Activated naive CD4-positive, alpha-beta T cell treated with anti-CD3 and anti-CD28 coated beads, Interleukin-2, amount 50 U/mL, for 24 hours (primary cell): Measurements from ENCODE around the gene SORD.
"Not testable (repeated sequence)": the region's sequence is repeated elsewhere in the genome, so short reads cannot be mapped to it uniquely, and the experiment has no call there.

ENCODE experiments used
- H3K27ac Mint-ChIP-seq: one replicate; pipeline ENCODE4 v1.8.0; 2021; ENCODE audit warnings: mild to moderate bottlenecking, mixed read lengths
- H3K27me3 Mint-ChIP-seq: one replicate; pipeline ENCODE4 v1.8.0; 2021; ENCODE audit warnings: mixed read lengths
- H3K36me3 Mint-ChIP-seq: one replicate; pipeline ENCODE4 v1.8.0; 2021; ENCODE audit warnings: mixed read lengths
- H3K4me1 Mint-ChIP-seq: one replicate; pipeline ENCODE4 v1.8.0; 2021; ENCODE audit warnings: mixed read lengths
- H3K4me3 Mint-ChIP-seq: one replicate; pipeline ENCODE4 v1.8.0; 2021; ENCODE audit warnings: mild to moderate bottlenecking, mixed read lengths
- H3K9me3 Mint-ChIP-seq: one replicate; pipeline ENCODE4 v1.8.0; 2021; ENCODE audit warnings: mixed read lengths

SORD gene

GRCh38 chr15:45079201-45079600, 56.2 kb downstream of the SORD start:
- H3K9me3 Mint-ChIP-seq, H3K4me1 Mint-ChIP-seq, H3K36me3 Mint-ChIP-seq, H3K27me3 Mint-ChIP-seq, H3K27ac Mint-ChIP-seq, H3K4me3 Mint-ChIP-seq: not testable (repeated sequence)

GRCh38 chr15:45079628-45080246, 56.7 kb downstream of the SORD start:
- H3K27me3 Mint-ChIP-seq, H3K4me3 Mint-ChIP-seq, H3K36me3 Mint-ChIP-seq, H3K27ac Mint-ChIP-seq, H3K9me3 Mint-ChIP-seq, H3K4me1 Mint-ChIP-seq: not testable (repeated sequence)

GRCh38 chr15:45080593-45080992, 57.6 kb downstream of the SORD start:
- not testable (repeated sequence) for H3K27me3 Mint-ChIP-seq, H3K4me1 Mint-ChIP-seq, H3K27ac Mint-ChIP-seq, H3K36me3 Mint-ChIP-seq, H3K9me3 Mint-ChIP-seq, H3K4me3 Mint-ChIP-seq

GRCh38 chr15:45082412-45082811, 59.4 kb downstream of the SORD start:
- not testable (repeated sequence) for H3K27ac Mint-ChIP-seq, H3K4me1 Mint-ChIP-seq, H3K4me3 Mint-ChIP-seq, H3K36me3 Mint-ChIP-seq, H3K9me3 Mint-ChIP-seq
- peaks cover 10% of the 10 kb centered on the region for H3K27me3 Mint-ChIP-seq

- H3K27me3 Mint-ChIP-seq: peaks cover 10% of the 10 kb centered on the region
- no peaks in the 10 kb centered on the region for H3K4me1 Mint-ChIP-seq
- H3K36me3 Mint-ChIP-seq: no peaks in the 10 kb centered on the region
- H3K4me3 Mint-ChIP-seq: no peak overlapping the region
- H3K9me3 Mint-ChIP-seq: no peaks in the 10 kb centered on the region
- no peak overlapping the region for H3K27ac Mint-ChIP-seq
Measured at GRCh38 chr15:45083223-45083622, 60.2 kb downstream of the SORD start.

GRCh38 chr15:45084163-45084562, 61.2 kb downstream of the SORD start:
- Mint-ChIP-seq H3K36me3 (no peaks in the 10 kb centered on the region), H3K4me3 (no peak overlapping the region), H3K9me3 (no peaks in the 10 kb centered on the region), H3K27me3 (peaks cover 13% of the 10 kb centered on the region), H3K4me1 (no peaks in the 10 kb centered on the region), H3K27ac (no peak overlapping the region)

- no peak overlapping the region for H3K27ac Mint-ChIP-seq
- H3K4me1 Mint-ChIP-seq: no peaks in the 10 kb centered on the region
- H3K9me3 Mint-ChIP-seq: no peaks in the 10 kb centered on the region
- H3K4me3 Mint-ChIP-seq: no peak overlapping the region
- H3K36me3 Mint-ChIP-seq: no peaks in the 10 kb centered on the region
- H3K27me3 Mint-ChIP-seq: peaks cover 17% of the 10 kb centered on the region
Measured at GRCh38 chr15:45087513-45087912, 64.5 kb downstream of the SORD start.

GRCh38 chr15:45088801-45089711, 66.1 kb downstream of the SORD start:
- Mint-ChIP-seq H3K9me3 (no peaks in the 10 kb centered on the region), H3K36me3 (no peaks in the 10 kb centered on the region), H3K4me1 (no peaks in the 10 kb centered on the region), H3K27me3 (peaks cover 15% of the 10 kb centered on the region), H3K27ac (no peak overlapping the region), H3K4me3 (no peak overlapping the region)

GRCh38 chr15:45089712-45090373, 66.8 kb downstream of the SORD start:
- peaks cover 15% of the 10 kb centered on the region for H3K27me3 Mint-ChIP-seq
- no peaks in the 10 kb centered on the region for H3K9me3 Mint-ChIP-seq
- H3K4me3 Mint-ChIP-seq: no peak overlapping the region
- no peak overlapping the region for H3K27ac Mint-ChIP-seq
- H3K4me1 Mint-ChIP-seq: no peaks in the 10 kb centered on the region
- H3K36me3 Mint-ChIP-seq: no peaks in the 10 kb centered on the region

- no peaks in the 10 kb centered on the region for H3K9me3 Mint-ChIP-seq
- H3K36me3 Mint-ChIP-seq: no peaks in the 10 kb centered on the region
- peaks cover 10% of the 10 kb centered on the region for H3K27me3 Mint-ChIP-seq
- no peaks in the 10 kb centered on the region for H3K4me1 Mint-ChIP-seq
- H3K27ac Mint-ChIP-seq: no peak overlapping the region
- no peak overlapping the region for H3K4me3 Mint-ChIP-seq
Measured at GRCh38 chr15:45091161-45091560, 68.2 kb downstream of the SORD start.

- peaks cover 10% of the 10 kb centered on the region for H3K27me3 Mint-ChIP-seq
- no peaks in the 10 kb centered on the region for H3K4me1 Mint-ChIP-seq
- H3K9me3 Mint-ChIP-seq: no peaks in the 10 kb centered on the region
- H3K27ac Mint-ChIP-seq: no peak overlapping the region
- no peaks in the 10 kb centered on the region for H3K36me3 Mint-ChIP-seq
- H3K4me3 Mint-ChIP-seq: no peak overlapping the region
Measured at GRCh38 chr15:45091576-45091975, 68.6 kb downstream of the SORD start.

GRCh38 chr15:45093013-45093412, 70.0 kb downstream of the SORD start:
- Mint-ChIP-seq H3K27ac (no peak overlapping the region), H3K9me3 (no peaks in the 10 kb centered on the region), H3K4me1 (no peaks in the 10 kb centered on the region), H3K4me3 (no peak overlapping the region), H3K36me3 (no peaks in the 10 kb centered on the region), H3K27me3 (peaks cover 9% of the 10 kb centered on the region)

- H3K4me3 Mint-ChIP-seq: no peak overlapping the region
- H3K36me3 Mint-ChIP-seq: no peaks in the 10 kb centered on the region
- no peaks in the 10 kb centered on the region for H3K4me1 Mint-ChIP-seq
- peaks cover 7% of the 10 kb centered on the region for H3K27me3 Mint-ChIP-seq
- no peaks in the 10 kb centered on the region for H3K9me3 Mint-ChIP-seq
- H3K27ac Mint-ChIP-seq: no peak overlapping the region
Measured at GRCh38 chr15:45093622-45094357, 70.8 kb downstream of the SORD start.

- Mint-ChIP-seq H3K27me3 (peaks cover 6% of the 10 kb centered on the region), H3K27ac (no peak overlapping the region), H3K9me3 (no peaks in the 10 kb centered on the region), H3K4me1 (no peaks in the 10 kb centered on the region), H3K4me3 (no peak overlapping the region), H3K36me3 (no peaks in the 10 kb centered on the region)
Measured at GRCh38 chr15:45094358-45094730, 71.3 kb downstream of the SORD start.

GRCh38 chr15:45095661-45096060, 72.7 kb downstream of the SORD start:
- H3K4me3 Mint-ChIP-seq: no peak overlapping the region
- H3K9me3 Mint-ChIP-seq: no peaks in the 10 kb centered on the region
- no peak overlapping the region for H3K27ac Mint-ChIP-seq
- no peaks in the 10 kb centered on the region for H3K4me1 Mint-ChIP-seq
- peaks cover 3% of the 10 kb centered on the region for H3K27me3 Mint-ChIP-seq
- H3K36me3 Mint-ChIP-seq: no peaks in the 10 kb centered on the region

GRCh38 chr15:45097466-45097865, 74.5 kb downstream of the SORD start:
- H3K27ac Mint-ChIP-seq: no peak overlapping the region
- no peak overlapping the region for H3K4me3 Mint-ChIP-seq

More at GRCh38 chr15:45097466-45097865, 74.5 kb downstream of the SORD start:
- Mint-ChIP-seq H3K36me3 (no peaks in the 10 kb centered on the region), H3K9me3 (no peaks in the 10 kb centered on the region), H3K4me1 (no peaks in the 10 kb centered on the region), H3K27me3 (peaks cover 3% of the 10 kb centered on the region)
